HepG2 (cell line): ENCODE data around the gene TRAPPC12.

Experiments used
- ZNF776 ChIP-seq: sonication (generic); formaldehyde crosslinking; IDR thresholded peaks from 2 replicates; pipeline ENCODE4 v1.4.0; 2020; ENCODE audit warnings: mild to moderate bottlenecking, missing genetic modification reagents
- TF ChIP-seq, protein P1 (sequence below): sonication (generic); formaldehyde crosslinking; IDR thresholded peaks from 2 replicates; pipeline ENCODE4 v1.5.0; 2020; ENCODE audit warnings: mild to moderate bottlenecking, missing genetic modification reagents, moderate library complexity

DNA sequence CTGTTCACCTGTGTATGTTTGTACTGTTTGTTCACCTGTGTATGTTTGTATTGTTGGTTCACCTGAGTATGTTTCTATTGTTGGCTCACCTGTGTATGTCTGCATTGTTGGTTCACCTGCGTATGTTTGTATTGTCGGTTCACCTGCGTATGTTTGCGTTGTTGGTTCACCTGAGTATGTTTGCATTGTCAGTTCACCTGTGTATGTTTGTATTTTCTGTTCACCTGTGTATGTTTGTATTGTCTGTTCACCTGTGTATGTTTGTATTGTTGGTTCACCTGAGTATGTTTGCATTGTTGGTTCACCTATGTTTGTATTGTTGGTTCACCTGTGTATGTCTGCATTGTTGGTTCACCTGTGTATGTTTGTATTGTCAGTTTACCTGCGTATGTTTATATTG, 125.2 kb downstream of the TRAPPC12 start:
- TF ChIP-seq, protein P1, sequence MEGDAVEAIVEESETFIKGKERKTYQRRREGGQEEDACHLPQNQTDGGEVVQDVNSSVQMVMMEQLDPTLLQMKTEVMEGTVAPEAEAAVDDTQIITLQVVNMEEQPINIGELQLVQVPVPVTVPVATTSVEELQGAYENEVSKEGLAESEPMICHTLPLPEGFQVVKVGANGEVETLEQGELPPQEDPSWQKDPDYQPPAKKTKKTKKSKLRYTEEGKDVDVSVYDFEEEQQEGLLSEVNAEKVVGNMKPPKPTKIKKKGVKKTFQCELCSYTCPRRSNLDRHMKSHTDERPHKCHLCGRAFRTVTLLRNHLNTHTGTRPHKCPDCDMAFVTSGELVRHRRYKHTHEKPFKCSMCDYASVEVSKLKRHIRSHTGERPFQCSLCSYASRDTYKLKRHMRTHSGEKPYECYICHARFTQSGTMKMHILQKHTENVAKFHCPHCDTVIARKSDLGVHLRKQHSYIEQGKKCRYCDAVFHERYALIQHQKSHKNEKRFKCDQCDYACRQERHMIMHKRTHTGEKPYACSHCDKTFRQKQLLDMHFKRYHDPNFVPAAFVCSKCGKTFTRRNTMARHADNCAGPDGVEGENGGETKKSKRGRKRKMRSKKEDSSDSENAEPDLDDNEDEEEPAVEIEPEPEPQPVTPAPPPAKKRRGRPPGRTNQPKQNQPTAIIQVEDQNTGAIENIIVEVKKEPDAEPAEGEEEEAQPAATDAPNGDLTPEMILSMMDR (CRISPR knock-in tag): no peak
- TF ChIP-seq ZNF776 (CRISPR knock-in tag): no peak
